ENCODE data around the gene ZW10.
"Not testable (repeated sequence)": the region's sequence is repeated elsewhere in the genome, so short reads cannot be mapped to it uniquely, and the experiment has no call there.

ZW10 gene

GRCh38 chr11:113729456-113729855, 44.0 kb downstream of the ZW10 start:
- no peak overlapping the region for H3K4me3 Mint-ChIP-seq
- H3K4me1 Mint-ChIP-seq (ENCODE audit: low read depth in 2 of 2), result no peaks in the 10 kb centered on the region
- ATAC-seq (replicated peaks) (no peak), DNase-seq (no peak)
- H3K36me3 Mint-ChIP-seq (ENCODE audit: insufficient read depth), result peaks cover 21% of the 10 kb centered on the region
- H3K27ac Mint-ChIP-seq, result no peak overlapping the region
- H3K9me3 Mint-ChIP-seq, result no peaks in the 10 kb centered on the region
- H3K27me3 Mint-ChIP-seq, result no peaks in the 10 kb centered on the region

- no peaks in the 10 kb centered on the region for H3K4me1 Mint-ChIP-seq (ENCODE audit: low read depth in 2 of 2)
- H3K4me3 Mint-ChIP-seq, result no peak overlapping the region
- H3K27ac Mint-ChIP-seq, result peak overlapping the region in 1 of 2 donors; percentile 18
- no peaks in the 10 kb centered on the region for H3K9me3 Mint-ChIP-seq
- H3K27me3 Mint-ChIP-seq, result no peaks in the 10 kb centered on the region
- ATAC-seq (replicated peaks) (no peak), DNase-seq (no peak)
- H3K36me3 Mint-ChIP-seq (ENCODE audit: insufficient read depth), result peaks cover 18% of the 10 kb centered on the region
These were observed 44.7 kb downstream of the ZW10 start for GRCh38 chr11:113728814-113729213.

GRCh38 chr11:113725913-113726312, 47.6 kb downstream of the ZW10 start:
- Mint-ChIP-seq H3K27ac (no peak overlapping the region), H3K36me3 (ENCODE audit: insufficient read depth) (no peaks in the 10 kb centered on the region), H3K9me3 (no peaks in the 10 kb centered on the region), H3K27me3 (no peaks in the 10 kb centered on the region), H3K4me1 (ENCODE audit: low read depth in 2 of 2) (no peaks in the 10 kb centered on the region), H3K4me3 (no peak overlapping the region)
- no peak for DNase-seq
- no peak for ATAC-seq (replicated peaks)

GRCh38 chr11:113725407-113725806, 48.1 kb downstream of the ZW10 start:
- no peaks in the 10 kb centered on the region for H3K36me3 Mint-ChIP-seq (ENCODE audit: insufficient read depth)
- no peak overlapping the region for H3K4me3 Mint-ChIP-seq
- DNase-seq (no peak), ATAC-seq (replicated peaks) (no peak)
- no peaks in the 10 kb centered on the region for H3K27me3 Mint-ChIP-seq
- no peaks in the 10 kb centered on the region for H3K4me1 Mint-ChIP-seq (ENCODE audit: low read depth in 2 of 2)
- H3K9me3 Mint-ChIP-seq, result no peaks in the 10 kb centered on the region
- no peak overlapping the region for H3K27ac Mint-ChIP-seq

GRCh38 chr11:113724778-113725177, 48.7 kb downstream of the ZW10 start:
- DNase-seq (no peak), ATAC-seq (replicated peaks) (no peak)
- H3K9me3 Mint-ChIP-seq, result no peaks in the 10 kb centered on the region
- no peaks in the 10 kb centered on the region for H3K27me3 Mint-ChIP-seq
- H3K4me1 Mint-ChIP-seq (ENCODE audit: low read depth in 2 of 2), result no peaks in the 10 kb centered on the region
- H3K36me3 Mint-ChIP-seq (ENCODE audit: insufficient read depth), result no peaks in the 10 kb centered on the region
- no peak overlapping the region for H3K27ac Mint-ChIP-seq
- H3K4me3 Mint-ChIP-seq, result no peak overlapping the region

- Mint-ChIP-seq H3K4me1 (ENCODE audit: low read depth in 2 of 2) (no peaks in the 10 kb centered on the region), H3K27ac (no peak overlapping the region), H3K36me3 (ENCODE audit: insufficient read depth) (no peaks in the 10 kb centered on the region), H3K27me3 (no peaks in the 10 kb centered on the region), H3K9me3 (no peaks in the 10 kb centered on the region), H3K4me3 (no peak overlapping the region)
- ATAC-seq (replicated peaks) (no peak), DNase-seq (no peak)
These were observed 49.7 kb downstream of the ZW10 start for GRCh38 chr11:113723787-113724186.

- no peak overlapping the region for H3K27ac Mint-ChIP-seq
- no peaks in the 10 kb centered on the region for H3K27me3 Mint-ChIP-seq
- no peaks in the 10 kb centered on the region for H3K9me3 Mint-ChIP-seq
- no peaks in the 10 kb centered on the region for H3K4me1 Mint-ChIP-seq (ENCODE audit: low read depth in 2 of 2)
- DNase-seq (no peak), ATAC-seq (replicated peaks) (no peak)
- H3K36me3 Mint-ChIP-seq (ENCODE audit: insufficient read depth), result no peaks in the 10 kb centered on the region
- no peak overlapping the region for H3K4me3 Mint-ChIP-seq
These were observed 50.6 kb downstream of the ZW10 start for GRCh38 chr11:113722934-113723333.

- no peaks in the 10 kb centered on the region for H3K9me3 Mint-ChIP-seq
These were observed 51.3 kb downstream of the ZW10 start for GRCh38 chr11:113722221-113722620.

GRCh38 chr11:113721462-113722066, 51.9 kb downstream of the ZW10 start:
- Mint-ChIP-seq H3K27ac (no peak overlapping the region), H3K36me3 (ENCODE audit: insufficient read depth) (no peaks in the 10 kb centered on the region), H3K4me3 (no peak overlapping the region), H3K9me3 (no peaks in the 10 kb centered on the region), H3K27me3 (no peaks in the 10 kb centered on the region), H3K4me1 (ENCODE audit: low read depth in 2 of 2) (no peaks in the 10 kb centered on the region)
- ATAC-seq (replicated peaks), result no peak
- no peak for DNase-seq

More at GRCh38 chr11:113722221-113722620, 51.3 kb downstream of the ZW10 start:
- ATAC-seq (replicated peaks) (no peak), DNase-seq (no peak)
- no peaks in the 10 kb centered on the region for H3K36me3 Mint-ChIP-seq (ENCODE audit: insufficient read depth)
- H3K4me1 Mint-ChIP-seq (ENCODE audit: low read depth in 2 of 2), result no peaks in the 10 kb centered on the region
- H3K27ac Mint-ChIP-seq, result no peak overlapping the region
- no peaks in the 10 kb centered on the region for H3K27me3 Mint-ChIP-seq
- no peak overlapping the region for H3K4me3 Mint-ChIP-seq

GRCh38 chr11:113720478-113720877, 53.0 kb downstream of the ZW10 start:
- H3K27me3 Mint-ChIP-seq; H3K4me3 Mint-ChIP-seq; DNase-seq; H3K36me3 Mint-ChIP-seq (ENCODE audit: insufficient read depth); H3K9me3 Mint-ChIP-seq; H3K4me1 Mint-ChIP-seq (ENCODE audit: low read depth in 2 of 2); ATAC-seq (replicated peaks); H3K27ac Mint-ChIP-seq: not testable (repeated sequence)

GRCh38 chr11:113715882-113716625, 57.4 kb downstream of the ZW10 start:
- no peak for DNase-seq
- Mint-ChIP-seq H3K36me3 (ENCODE audit: insufficient read depth) (no peaks in the 10 kb centered on the region), H3K4me1 (ENCODE audit: low read depth in 2 of 2) (no peaks in the 10 kb centered on the region), H3K9me3 (no peaks in the 10 kb centered on the region), H3K27ac (no peak overlapping the region), H3K27me3 (no peaks in the 10 kb centered on the region), H3K4me3 (no peak overlapping the region)
- no peak for ATAC-seq (replicated peaks)

- no peaks in the 10 kb centered on the region for H3K36me3 Mint-ChIP-seq (ENCODE audit: insufficient read depth)
- no peaks in the 10 kb centered on the region for H3K9me3 Mint-ChIP-seq
- DNase-seq, result no peak
- ATAC-seq (replicated peaks), result no peak
- no peaks in the 10 kb centered on the region for H3K4me1 Mint-ChIP-seq (ENCODE audit: low read depth in 2 of 2)
- no peak overlapping the region for H3K27ac Mint-ChIP-seq
- no peaks in the 10 kb centered on the region for H3K27me3 Mint-ChIP-seq
- no peak overlapping the region for H3K4me3 Mint-ChIP-seq
These were observed 58.2 kb downstream of the ZW10 start for GRCh38 chr11:113715273-113715672.

- Mint-ChIP-seq H3K27me3 (no peaks in the 10 kb centered on the region), H3K27ac (no peak overlapping the region), H3K4me3 (no peak overlapping the region), H3K4me1 (ENCODE audit: low read depth in 2 of 2) (no peaks in the 10 kb centered on the region), H3K36me3 (ENCODE audit: insufficient read depth) (no peaks in the 10 kb centered on the region), H3K9me3 (peaks cover 5 to 10% of the 10 kb centered on the region in 2 donors)
- no peak for ATAC-seq (replicated peaks)
- no peak for DNase-seq
These were observed 62.5 kb downstream of the ZW10 start for GRCh38 chr11:113710989-113711388.

GRCh38 chr11:113705871-113706655, 67.4 kb downstream of the ZW10 start, which contains the start of gene TMPRSS5:
TSS of gene TMPRSS5 (minus strand) at chr11:113706308. CDS start at chr11:113706224, 84 bp downstream.
- Mint-ChIP-seq H3K9me3 (peaks cover 5 to 10% of the 10 kb centered on the region in 2 donors), H3K27ac (no peak within 1 kb of the TSS), H3K36me3 (ENCODE audit: insufficient read depth) (no peaks in the 10 kb centered on the region), H3K4me1 (ENCODE audit: low read depth in 2 of 2) (no peaks in the 10 kb centered on the region), H3K27me3 (no peaks in the 10 kb centered on the region), H3K4me3 (no peak within 1 kb of the TSS)
- DNase-seq (no peak), ATAC-seq (replicated peaks) (no peak)

Data from effector memory CD8-positive, alpha-beta T cell (primary cell).